IMR-90 (cell line): Measurements from ENCODE around the gene SLC9A2. TPM values are rescaled to one million over a fixed set of nuclear protein-coding genes. Genes with fewer than 3 reads are reported as not detected.

ENCODE experiments used
- ATAC-seq: fragments of 200-7000 bp; cut with Tn5 transposase; 2 replicates; pipeline ENCODE4 v1.9.1; 2020; ENCODE audit warnings: low read depth, mild to moderate bottlenecking, moderate library complexity
- BruUV-seq: library from RNA; stranded (reverse); fragments of 400-500 nt; replicated peaks from 2 replicates; lab custom pipeline; 2021; lab: Mats Ljungman, UMichigan
- CTCF ChIA-PET: fragments of 300-600 bp; formaldehyde crosslinking; extraction: SDS; loops from one replicate; lab custom pipeline; 2021; ENCODE audit warnings: antibody characterized with exemption; lab: Yijun Ruan, JAX
- POLR2A ChIA-PET: fragments of 300-600 bp; sonication (Branson Sonifier 250); formaldehyde crosslinking; loops from one replicate; lab custom pipeline; 2022; ENCODE audit warnings: antibody characterized with exemption; ENCODE audit not compliant: unreplicated experiment; lab: Charles Lee
- DNase-seq: peaks from one replicate; pipeline ENCODE4 v3.0.0; 2013
- H2AFZ ChIP-seq: replicated peaks from 2 replicates; pipeline ENCODE3; 2013; ENCODE audit warnings: low read length, mild to moderate bottlenecking; ENCODE audit not compliant: poor library complexity
- H2AK5ac ChIP-seq: 2 replicates; pipeline ENCODE4 v1.6.1; 2013; ENCODE audit warnings: low read depth, low read length, inconsistent platforms
- H2AK9ac ChIP-seq: replicated peaks from 2 replicates; pipeline ENCODE3; 2013; ENCODE audit warnings: mild to moderate bottlenecking, low read depth, low read length, moderate library complexity; ENCODE audit not compliant: poor library complexity
- H2BK120ac ChIP-seq: 2 replicates; pipeline ENCODE4 v1.6.1; 2013; ENCODE audit warnings: low read depth, low read length, inconsistent platforms
- H2BK15ac ChIP-seq: 3 replicates; pipeline ENCODE4 v1.6.1; 2013; ENCODE audit warnings: low read depth, low read length, inconsistent platforms
- H2BK20ac ChIP-seq: 2 replicates; pipeline ENCODE4 v1.6.1; 2013; ENCODE audit warnings: low read depth, mild to moderate bottlenecking, inconsistent platforms, low read length, moderate library complexity
- H2BK5ac ChIP-seq: 2 replicates; pipeline ENCODE4 v1.6.1; 2013; ENCODE audit warnings: mild to moderate bottlenecking, low read depth, low read length, inconsistent platforms; ENCODE audit not compliant: poor library complexity, severe bottlenecking
- H3K14ac ChIP-seq: replicated peaks from 2 replicates; pipeline ENCODE4 v1.6.1; 2013; ENCODE audit warnings: low read depth, low read length, inconsistent platforms
- H3K18ac ChIP-seq: 2 replicates; pipeline ENCODE4 v1.6.1; 2013; ENCODE audit warnings: low read depth, low read length, control low read depth
- H3K23ac ChIP-seq: 2 replicates; pipeline ENCODE4 v1.6.1; 2013; ENCODE audit warnings: low read depth, low read length, inconsistent platforms
- H3K27ac ChIP-seq: 2 replicates; pipeline ENCODE4 v1.5.1; 2013; ENCODE audit warnings: mild to moderate bottlenecking, control low read depth, low read length; ENCODE audit not compliant: insufficient read depth
- H3K27me3 ChIP-seq: 2 replicates; pipeline ENCODE4 v1.6.1; 2013; ENCODE audit warnings: low read length; ENCODE audit not compliant: control insufficient read depth, insufficient read depth
- H3K36me3 ChIP-seq: 2 replicates; pipeline ENCODE4 v1.6.1; 2013; ENCODE audit warnings: low read length, mixed read lengths; ENCODE audit not compliant: control insufficient read depth, insufficient read depth
- H3K4ac ChIP-seq: 2 replicates; pipeline ENCODE4 v1.6.1; 2013; ENCODE audit warnings: low read depth, low read length, inconsistent platforms
- H3K4me1 ChIP-seq: 2 replicates; pipeline ENCODE4 v1.6.1; 2013; ENCODE audit warnings: low read length, mixed read lengths; ENCODE audit not compliant: control insufficient read depth, insufficient read depth
- H3K4me2 ChIP-seq: 2 replicates; pipeline ENCODE4 v1.6.1; 2013; ENCODE audit warnings: low read depth, mild to moderate bottlenecking, control low read depth, low read length, moderate library complexity
- H3K4me3 ChIP-seq: 2 replicates; pipeline ENCODE4 v1.5.1; 2013; ENCODE audit warnings: low read depth, mild to moderate bottlenecking, control low read depth, low read length, moderate library complexity; ENCODE audit not compliant: insufficient read depth
- H3K56ac ChIP-seq: 2 replicates; pipeline ENCODE4 v1.6.1; 2013; ENCODE audit warnings: low read length, inconsistent platforms; ENCODE audit not compliant: insufficient read depth; ENCODE audit errors: extremely low read depth
- H3K79me1 ChIP-seq, 2 experiments: 2 replicates each; pipeline ENCODE4 v1.6.1; 2013; ENCODE audit warnings: low read length in 2 of 2, inconsistent platforms in 1 of 2, low read depth in 1 of 2
- H3K9ac ChIP-seq: 2 replicates; pipeline ENCODE4 v1.6.1; 2013; ENCODE audit warnings: low read depth, low read length, control low read depth
- H3K9me1 ChIP-seq: 2 replicates; pipeline ENCODE4 v1.6.1; 2013; ENCODE audit warnings: low read length, inconsistent platforms; ENCODE audit not compliant: insufficient read depth
- H3K9me3 ChIP-seq: 2 replicates; pipeline ENCODE4 v1.6.1; 2013; ENCODE audit warnings: low read length; ENCODE audit not compliant: control insufficient read depth, insufficient read depth
- H4K20me1 ChIP-seq: 2 replicates; pipeline ENCODE4 v1.6.1; 2013; ENCODE audit warnings: low read length, inconsistent platforms; ENCODE audit not compliant: insufficient read depth
- H4K5ac ChIP-seq: 2 replicates; pipeline ENCODE4 v1.6.1; 2013; ENCODE audit warnings: mild to moderate bottlenecking, low read depth, low read length, control low read depth
- H4K8ac ChIP-seq, 2 experiments: 2 replicates each; pipeline ENCODE4 v1.6.1; 2013; ENCODE audit warnings: low read depth in 2 of 2, low read length in 2 of 2, control low read depth in 1 of 2, inconsistent platforms in 1 of 2
- H4K91ac ChIP-seq: 2 replicates; pipeline ENCODE4 v1.6.1; 2013; ENCODE audit warnings: low read depth, low read length, inconsistent platforms; ENCODE audit not compliant: insufficient read depth
- CEBPB ChIP-seq: IDR thresholded peaks from 2 replicates; pipeline ENCODE4 v1.6.1; 2012; ENCODE audit warnings: low read depth, low read length, improper control_type of control experiment
- CTCF ChIP-seq: conservative IDR thresholded peaks from 2 replicates; pipeline ENCODE4 v1.5.1; 2012; ENCODE audit warnings: mild to moderate bottlenecking, low read depth, low read length, improper control_type of control experiment
- MAZ ChIP-seq: IDR thresholded peaks from 2 replicates; pipeline ENCODE4 v1.6.1; 2012; ENCODE audit warnings: low read depth, mild to moderate bottlenecking, low read length, improper control_type of control experiment, moderate library complexity, borderline replicate concordance
- MXI1 ChIP-seq: IDR thresholded peaks from 2 replicates; pipeline ENCODE4 v1.6.1; 2012; ENCODE audit warnings: low read depth, mild to moderate bottlenecking, low read length, moderate library complexity, borderline replicate concordance
- RAD21 ChIP-seq: IDR thresholded peaks from 2 replicates; pipeline ENCODE4 v1.6.1; 2012; ENCODE audit warnings: low read length, improper control_type of control experiment
- SMC3 ChIP-seq: fragments of 150-350 bp; IDR thresholded peaks from 2 replicates; pipeline ENCODE4 v1.6.1; 2016; ENCODE audit warnings: low read depth, mild to moderate bottlenecking, antibody characterized with exemption, low read length, moderate library complexity
- USF2 ChIP-seq: fragments of 150-350 bp; IDR thresholded peaks from 2 replicates; pipeline ENCODE4 v1.6.1; 2017; ENCODE audit warnings: mild to moderate bottlenecking, antibody characterized with exemption, low read length, low read depth
- WGBS, 2 experiments: methylation state at CpG; one replicate each; pipeline versions ENCODE4 v1.1.5 to v1.1.7; 2013; ENCODE audit warnings: missing lambda C conversion rate in 2 of 2; ENCODE audit not compliant: insufficient read length in 1 of 2; ENCODE audit errors: extremely low coverage in 2 of 2; 5-methylcytosine and 5-hydroxymethylcytosine counted together
- dilution Hi-C: fragments of 300-500 bp; cut with HindIII; formaldehyde crosslinking; loops from one replicate; pipeline ENCODE4 v1.14.3; 2018; ENCODE audit warnings: low sequenced_read_pairs; ENCODE audit not compliant: unreplicated experiment
- in situ Hi-C: fragments of 300-500 bp; cut with MboI; formaldehyde crosslinking; loops from 3 replicates; pipeline ENCODE4 v1.14.3; 2019; ENCODE audit warnings: low sequenced_read_pairs, inconsistent platforms, mixed read lengths
- intact Hi-C: fragments of 100-400 bp; cut with micrococcal nuclease; formaldehyde crosslinking; loops from 2 replicates; pipeline ENCODE4 v1.10.0; 2022
- polyA plus RNA-seq, 3 experiments: library from polyadenylated mRNA; depleted of rRNA; stranded (reverse); fragments of >200 nt; gene quantifications; 2 replicates each; pipeline ENCODE4 v1.2.3, GENCODE V29; 2012; ENCODE audit warnings: low replicate concordance in 1 of 3
- total RNA-seq: library from RNA; depleted of rRNA; stranded (reverse); fragments of >200 nt; gene quantifications from 2 replicates; pipeline ENCODE4 v1.2.3, GENCODE V29; 2012

Gene SLC9A2
- total and polyA plus RNA-seq, 2 of the 4 experiments (the other 2 are of a cell fraction) = not detected

- in situ Hi-C loops (no loop called here), intact Hi-C loops (loop anchor here (1.0 kb wide), 1 partner anchor 53 kb away; no protein-coding TSS in a partner anchor)
- peak; percentile 73 for ATAC-seq
Observed at GRCh38 chr2:102753563-102754159, 134.3 kb downstream of the SLC9A2 start.

More at GRCh38 chr2:102753563-102754159, 134.3 kb downstream of the SLC9A2 start:
- Histone ChIP-seq H2BK15ac (no peak overlapping the region), H4K8ac (no peak overlapping the region), H2BK20ac (no peak overlapping the region), H3K79me1 (no peaks in the 10 kb centered on the region), H3K56ac (no peak overlapping the region), H3K27me3 (no peaks in the 10 kb centered on the region; the same call in 1 of the 2 replicates), H3K9ac (no peak overlapping the region), H2AK5ac (no peak overlapping the region), H4K91ac (no peak overlapping the region), H4K5ac (no peak overlapping the region), H3K9me1 (no peaks in the 10 kb centered on the region), H4K20me1 (no peaks in the 10 kb centered on the region), H3K36me3 (no peaks in the 10 kb centered on the region), H2BK120ac (no peak overlapping the region), H3K23ac (no peak overlapping the region), H3K4me2 (no peak overlapping the region), H3K18ac (no peak overlapping the region), H3K27ac (no peak overlapping the region), H3K9me3 (no peaks in the 10 kb centered on the region), H2AFZ (no peak overlapping the region), H3K4me1 (no peaks in the 10 kb centered on the region; the same call in 1 of the 2 replicates), H3K14ac (no peak overlapping the region), H2BK5ac (no peak overlapping the region), H3K4me3 (no peak overlapping the region), H3K4ac (no peak overlapping the region), H2AK9ac (no peak overlapping the region)
- DNase-seq = peak; percentile 53
- dilution Hi-C loops = no loop called here
- POLR2A ChIA-PET = no interaction called here
- WGBS, 2 experiments = no CpG with 5 or more reads among the region's 7 CpGs
- TF ChIP-seq CTCF = peak; percentile 71
- no peak for TF ChIP-seq MXI1
- TF ChIP-seq SMC3 = peak; percentile 38
- peak; percentile 27; the same call in 1 of the 2 replicates for TF ChIP-seq RAD21
- no peak for TF ChIP-seq CEBPB
- TF ChIP-seq USF2 = no peak
- no peak for TF ChIP-seq MAZ
- no TSS peak for BruUV-seq
- CTCF ChIA-PET = interaction anchor here (0.7 to 4.2 kb wide), 13 partner anchors 9 to 53 kb away, joined by 3 to 22 read pairs (median 4); partner anchors contain the start of gene TMEM182
